NT2/D1 (cell line): Measurements from ENCODE around the gene RAB7B.

Experiments
- DNase-seq: peaks from one replicate; pipeline ENCODE4 v3.0.0-alpha.2; 2011; ENCODE audit warnings: low read depth, low spot score
- H3K27me3 ChIP-seq: 2 replicates; pipeline ENCODE4 v1.6.0; 2011; ENCODE audit warnings: mild to moderate bottlenecking; ENCODE audit not compliant: insufficient read length, insufficient read depth
- H3K36me3 ChIP-seq: 2 replicates; pipeline ENCODE4 v1.6.1; 2011; ENCODE audit warnings: mild to moderate bottlenecking, low read length, mixed read lengths; ENCODE audit not compliant: insufficient read depth, insufficient read length
- H3K4me1 ChIP-seq: 2 replicates; pipeline ENCODE4 v1.5.1; 2011; ENCODE audit not compliant: insufficient read depth, insufficient read length
- H3K4me3 ChIP-seq: 2 replicates; pipeline ENCODE4 v1.5.1; 2011; ENCODE audit warnings: low read depth; ENCODE audit not compliant: insufficient read length
- H3K9ac ChIP-seq: 2 replicates; pipeline ENCODE4 v1.6.0; 2011; ENCODE audit warnings: low read depth; ENCODE audit not compliant: insufficient read length
- H3K9me3 ChIP-seq: 2 replicates; pipeline ENCODE4 v1.5.1; 2011; ENCODE audit warnings: mild to moderate bottlenecking, low read length; ENCODE audit not compliant: insufficient read depth
- SUZ12 ChIP-seq: IDR thresholded peaks from 2 replicates; pipeline ENCODE4 v1.6.1; 2011; ENCODE audit not compliant: insufficient read length, insufficient read depth; ENCODE audit errors: extremely low read depth
- YY1 ChIP-seq: IDR thresholded peaks from 2 replicates; pipeline ENCODE4 v1.6.1; 2011; ENCODE audit not compliant: insufficient read length, insufficient read depth
- ZNF274 ChIP-seq: IDR thresholded peaks from 2 replicates; pipeline ENCODE4 v1.6.1; 2011; ENCODE audit warnings: mild to moderate bottlenecking, low read depth, low read length

RAB7B gene

DNA sequence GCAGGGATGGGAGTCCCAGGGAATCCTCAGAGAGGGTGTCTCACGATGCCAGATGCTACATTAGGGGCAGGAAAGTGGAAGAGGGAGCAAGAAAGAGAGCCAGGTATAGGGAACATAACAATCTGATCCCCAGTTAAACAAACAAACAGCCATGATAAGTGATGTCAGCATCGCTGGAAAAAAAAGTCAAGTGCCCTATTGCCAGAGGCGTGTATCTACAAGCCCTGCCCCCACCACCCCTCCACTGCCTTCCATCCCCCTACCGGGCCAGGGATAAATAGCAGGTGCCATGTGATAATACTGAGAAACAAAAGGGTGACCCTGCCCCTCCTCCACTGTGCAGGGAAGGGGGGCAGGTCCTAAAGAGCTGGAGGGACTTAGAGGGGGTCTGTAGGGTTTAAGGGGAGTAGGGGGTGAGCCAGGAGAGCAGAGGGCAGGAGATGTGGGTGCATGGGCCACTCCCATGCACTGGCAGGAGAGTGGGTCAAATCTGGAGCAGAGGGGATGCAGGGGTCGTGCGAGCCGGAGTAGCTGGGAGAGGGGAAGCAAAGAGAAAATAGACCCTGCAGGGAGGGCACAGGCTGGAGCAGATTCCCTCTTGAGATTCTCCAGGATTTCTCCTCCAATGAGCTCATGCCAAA is 63.4 kb downstream of the RAB7B start:
- no peaks in the 10 kb centered on the region for H3K27me3 ChIP-seq
- DNase-seq = peak; percentile 79
- H3K4me3 ChIP-seq = no peak overlapping the region
- no peaks in the 10 kb centered on the region for H3K36me3 ChIP-seq
- no peak overlapping the region for H3K9ac ChIP-seq
- TF ChIP-seq ZNF274 = no peak
- TF ChIP-seq YY1 = no peak
- TF ChIP-seq SUZ12 = no peak
- peaks cover 25% of the 10 kb centered on the region for H3K4me1 ChIP-seq
- H3K9me3 ChIP-seq = no peaks in the 10 kb centered on the region

DNA sequence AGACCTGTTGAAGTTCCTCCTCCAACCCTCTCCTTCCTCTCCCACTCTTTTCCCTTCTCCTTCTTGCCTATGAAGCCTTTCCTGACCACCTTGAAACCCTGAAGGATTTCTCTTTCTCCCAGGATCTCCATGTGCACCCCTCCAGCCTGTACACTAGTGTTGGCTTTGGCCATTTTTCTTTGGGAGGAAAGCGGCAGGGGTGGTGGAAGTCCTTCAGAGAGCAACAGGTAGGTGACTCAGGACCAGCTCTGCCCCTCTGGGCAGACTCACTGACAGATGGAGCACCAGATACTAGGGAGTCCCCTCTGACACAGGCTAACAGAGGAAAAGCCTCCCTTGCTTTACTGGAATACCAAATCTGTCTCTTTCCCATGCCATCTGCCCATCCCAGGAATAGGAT is 64.5 kb downstream of the RAB7B start:
- Histone ChIP-seq H3K27me3 (no peaks in the 10 kb centered on the region), H3K4me1 (peaks cover 25% of the 10 kb centered on the region), H3K9ac (no peak overlapping the region), H3K9me3 (no peaks in the 10 kb centered on the region), H3K36me3 (no peaks in the 10 kb centered on the region), H3K4me3 (no peak overlapping the region)
- no peak for TF ChIP-seq SUZ12
- no peak for TF ChIP-seq ZNF274
- TF ChIP-seq YY1 = no peak
- no peak for DNase-seq

DNA sequence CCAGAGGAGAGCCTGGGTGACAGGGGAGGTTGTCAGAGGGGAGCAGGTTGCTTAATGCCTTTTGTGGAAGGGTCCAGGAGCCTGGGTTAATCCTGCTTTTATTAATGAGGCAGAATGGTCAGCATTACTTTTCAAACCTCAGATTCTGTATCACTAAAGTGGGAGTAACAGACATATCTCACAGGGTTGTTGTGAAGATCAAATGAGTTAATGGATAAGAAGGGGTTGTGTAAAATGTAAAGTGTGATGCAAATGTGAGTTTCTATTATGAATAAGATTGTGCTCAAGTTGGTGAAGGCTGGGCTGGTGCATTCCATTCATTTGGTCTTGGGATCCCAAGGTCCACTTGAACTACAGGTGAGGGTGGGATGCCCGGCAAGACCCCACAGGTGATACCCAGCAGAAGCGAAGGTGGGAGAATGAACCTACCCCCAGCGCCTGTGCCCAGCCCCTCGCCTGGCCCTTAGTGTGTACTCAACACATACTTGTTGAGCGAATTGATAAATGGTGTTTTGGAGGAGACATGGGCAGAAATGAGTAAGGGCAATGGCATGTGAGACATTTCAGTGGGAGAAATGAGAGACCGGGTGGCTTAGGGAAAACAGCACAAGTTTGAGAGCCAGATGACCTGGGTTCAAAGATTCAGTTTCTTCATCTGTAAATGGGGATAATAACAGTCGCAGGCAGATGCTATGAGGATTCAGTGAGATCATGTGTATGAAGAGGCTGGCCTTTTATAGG is 66.2 kb downstream of the RAB7B start:
- Histone ChIP-seq H3K36me3 (no peaks in the 10 kb centered on the region), H3K9ac (no peak overlapping the region)

DNA sequence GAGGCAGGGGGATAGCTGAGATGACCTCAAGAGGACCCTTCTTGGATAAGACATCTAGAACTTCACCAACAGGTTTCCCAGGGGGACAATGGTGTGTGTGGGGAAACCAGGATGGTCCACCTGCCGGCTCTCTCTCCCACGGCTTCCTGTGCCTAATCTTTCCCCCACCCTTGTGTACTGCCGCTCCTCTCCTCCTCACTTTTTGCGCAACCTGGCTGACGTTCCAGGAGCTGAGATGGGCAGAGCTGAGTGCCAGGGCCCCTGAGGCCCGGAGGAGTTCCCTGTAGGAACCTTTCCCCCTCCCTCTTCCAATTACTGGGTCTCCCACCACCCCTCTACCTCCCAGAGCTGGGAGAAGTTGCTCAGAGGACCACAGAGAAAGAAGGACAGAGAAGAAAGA is 66.9 kb downstream of the RAB7B start:
- DNase-seq = no peak
- TF ChIP-seq YY1 (no peak), SUZ12 (no peak), ZNF274 (no peak)
- Histone ChIP-seq H3K4me1 (peaks cover 27% of the 10 kb centered on the region), H3K27me3 (no peaks in the 10 kb centered on the region), H3K9me3 (no peaks in the 10 kb centered on the region), H3K9ac (no peak overlapping the region), H3K4me3 (no peak overlapping the region), H3K36me3 (no peaks in the 10 kb centered on the region)

More for the DNA sequence above, 66.2 kb downstream of the RAB7B start:
- DNase-seq = no peak
- no peak overlapping the region for H3K4me3 ChIP-seq
- TF ChIP-seq SUZ12 (no peak), ZNF274 (no peak), YY1 (no peak)
- no peaks in the 10 kb centered on the region for H3K27me3 ChIP-seq
- H3K4me1 ChIP-seq = peaks cover 27% of the 10 kb centered on the region
- no peaks in the 10 kb centered on the region for H3K9me3 ChIP-seq

DNA sequence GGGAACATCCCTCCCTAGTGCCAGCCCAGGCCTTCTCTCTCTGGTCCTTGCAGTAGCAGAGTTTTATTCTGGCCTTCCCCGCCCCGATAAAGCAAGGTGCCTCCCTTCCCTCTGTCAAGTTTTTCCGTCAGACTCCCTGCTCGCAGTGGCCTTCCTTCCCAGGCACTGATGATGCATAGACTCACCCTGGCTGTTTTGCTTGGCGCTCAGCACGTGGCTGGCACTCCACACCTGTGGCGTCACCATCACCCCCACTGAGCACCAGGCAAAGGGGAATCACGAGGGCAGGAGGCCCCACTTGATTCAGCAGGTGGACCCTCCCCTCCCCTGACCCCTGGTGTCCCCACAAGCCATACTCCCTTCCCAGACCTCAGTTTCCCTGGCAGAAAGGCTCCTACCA is 67.3 kb downstream of the RAB7B start:
- Histone ChIP-seq H3K4me3 (no peak overlapping the region), H3K9me3 (no peaks in the 10 kb centered on the region), H3K36me3 (no peaks in the 10 kb centered on the region), H3K27me3 (no peaks in the 10 kb centered on the region), H3K9ac (no peak overlapping the region), H3K4me1 (peaks cover 26% of the 10 kb centered on the region)
- TF ChIP-seq ZNF274 = no peak
- TF ChIP-seq SUZ12 = no peak
- no peak for TF ChIP-seq YY1
- no peak for DNase-seq

DNA sequence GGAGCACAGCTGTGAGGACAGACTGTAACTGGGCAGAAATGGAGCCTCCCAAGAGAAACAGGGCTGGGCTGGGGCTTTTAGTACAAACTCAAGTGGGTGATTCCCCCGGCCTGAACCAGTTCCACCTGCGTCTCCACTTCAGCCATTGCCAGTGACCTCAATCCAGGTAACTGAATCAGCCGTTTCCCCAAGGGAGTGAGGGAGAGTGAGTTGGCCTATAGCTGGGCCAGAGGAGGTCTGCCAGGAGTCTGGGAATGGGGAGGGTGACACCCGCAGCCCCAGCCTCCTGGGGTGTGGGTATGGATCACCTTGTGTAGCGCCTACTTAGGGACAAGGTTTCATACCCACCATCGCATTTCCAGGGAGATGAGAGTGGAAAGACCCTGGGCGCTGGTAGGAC is 68.4 kb downstream of the RAB7B start:
- TF ChIP-seq SUZ12 (no peak), ZNF274 (no peak), YY1 (no peak)
- H3K4me3 ChIP-seq = no peak overlapping the region
- DNase-seq = no peak
- H3K4me1 ChIP-seq = peaks cover 17% of the 10 kb centered on the region
- H3K9ac ChIP-seq = no peak overlapping the region
- no peaks in the 10 kb centered on the region for H3K9me3 ChIP-seq
- H3K27me3 ChIP-seq = no peaks in the 10 kb centered on the region
- no peaks in the 10 kb centered on the region for H3K36me3 ChIP-seq

DNA sequence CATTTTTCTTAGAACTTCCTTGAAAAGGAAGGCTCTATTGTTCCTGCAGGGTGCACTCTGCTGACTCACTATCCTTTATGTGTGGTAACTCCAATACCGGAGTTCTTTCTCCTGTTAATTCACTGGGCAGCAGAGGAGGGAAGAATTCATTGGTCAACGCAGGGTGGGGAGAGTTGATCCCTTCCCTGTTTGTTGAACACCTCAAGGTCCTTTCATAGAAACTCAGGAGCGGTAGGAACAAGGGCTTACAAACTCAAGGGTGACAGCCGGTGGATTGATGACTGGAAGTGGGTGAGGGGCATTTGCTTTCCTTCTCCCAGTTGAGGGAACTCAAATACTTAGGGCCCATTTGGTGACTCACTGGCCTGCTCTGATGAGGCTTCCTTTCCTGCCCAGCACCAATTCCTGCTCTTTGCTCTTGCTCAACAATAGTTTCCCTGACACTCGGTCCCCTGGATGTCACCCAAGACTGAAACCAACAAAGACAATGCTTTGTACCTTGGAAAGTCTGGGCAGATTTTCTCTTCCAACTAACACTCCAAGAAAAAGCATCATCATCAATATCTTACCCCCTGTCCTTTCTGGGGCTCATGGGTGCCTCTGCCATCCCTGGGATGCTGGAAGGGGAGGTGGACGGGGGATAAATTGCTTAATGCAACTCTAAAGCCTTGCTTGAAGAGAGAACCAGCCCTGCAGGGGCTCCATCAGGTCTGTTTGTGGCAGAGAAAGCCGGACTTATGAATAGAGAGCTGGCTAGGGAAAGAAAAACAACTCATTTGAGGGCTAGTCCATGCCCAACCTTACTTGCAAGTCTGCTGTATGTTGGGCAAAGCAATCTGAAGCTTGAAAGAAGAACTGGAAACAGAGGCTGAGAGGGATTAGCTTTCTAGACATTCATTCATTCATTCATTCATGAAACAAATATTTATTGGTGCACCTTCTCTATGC is 69.2 kb downstream of the RAB7B start:
- Histone ChIP-seq H3K4me3 (no peak overlapping the region), H3K36me3 (no peaks in the 10 kb centered on the region), H3K27me3 (no peaks in the 10 kb centered on the region), H3K9ac (peak overlapping the region; percentile 21), H3K4me1 (peaks cover 15% of the 10 kb centered on the region), H3K9me3 (no peaks in the 10 kb centered on the region)
- no peak for TF ChIP-seq SUZ12
- DNase-seq = peak; percentile 82
